C4-2B (cell line): ENCODE results near the gene OR1F1.
"Not testable (repeated sequence)": the region's sequence is repeated elsewhere in the genome, so short reads cannot be mapped to it uniquely, and the experiment has no call there.

Experiments
- H3K27ac ChIP-seq: fragments of 450-650 bp; 2 replicates; pipeline ENCODE4 v1.5.1; 2017
- ZFX ChIP-seq: fragments of 450-650 bp; IDR thresholded peaks from 2 replicates; pipeline ENCODE4 v1.6.1; 2017
- TF ChIP-seq, protein P1 (sequence below): fragments of 450-650 bp; conservative IDR thresholded peaks from 2 replicates; pipeline ENCODE4 v1.5.1; 2017; ENCODE audit warnings: mild to moderate bottlenecking

OR1F1 gene

DNA sequence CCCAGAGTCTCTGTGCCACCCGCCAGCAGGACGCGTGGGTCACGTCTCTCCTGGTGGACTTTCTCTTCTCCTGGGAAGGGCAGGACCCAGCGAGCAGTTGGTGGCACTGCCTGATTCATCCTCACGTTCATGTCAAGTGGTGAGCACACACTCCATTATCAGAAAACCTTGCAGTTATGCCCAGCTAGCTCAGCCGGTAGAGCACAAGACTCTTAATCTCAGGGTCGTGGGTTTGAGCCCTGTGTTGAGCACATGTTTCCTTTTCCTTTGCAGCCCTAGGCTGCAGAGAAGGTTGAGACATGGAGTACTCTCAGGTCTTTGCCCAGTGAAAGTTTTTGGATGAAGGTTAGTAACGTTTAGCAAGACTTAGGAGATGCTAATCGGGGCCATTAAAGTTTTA is 8.0 kb downstream of the OR1F1 start:
- no peak overlapping the region for H3K27ac ChIP-seq
- no peak for TF ChIP-seq ZFX
- TF ChIP-seq, protein P1, sequence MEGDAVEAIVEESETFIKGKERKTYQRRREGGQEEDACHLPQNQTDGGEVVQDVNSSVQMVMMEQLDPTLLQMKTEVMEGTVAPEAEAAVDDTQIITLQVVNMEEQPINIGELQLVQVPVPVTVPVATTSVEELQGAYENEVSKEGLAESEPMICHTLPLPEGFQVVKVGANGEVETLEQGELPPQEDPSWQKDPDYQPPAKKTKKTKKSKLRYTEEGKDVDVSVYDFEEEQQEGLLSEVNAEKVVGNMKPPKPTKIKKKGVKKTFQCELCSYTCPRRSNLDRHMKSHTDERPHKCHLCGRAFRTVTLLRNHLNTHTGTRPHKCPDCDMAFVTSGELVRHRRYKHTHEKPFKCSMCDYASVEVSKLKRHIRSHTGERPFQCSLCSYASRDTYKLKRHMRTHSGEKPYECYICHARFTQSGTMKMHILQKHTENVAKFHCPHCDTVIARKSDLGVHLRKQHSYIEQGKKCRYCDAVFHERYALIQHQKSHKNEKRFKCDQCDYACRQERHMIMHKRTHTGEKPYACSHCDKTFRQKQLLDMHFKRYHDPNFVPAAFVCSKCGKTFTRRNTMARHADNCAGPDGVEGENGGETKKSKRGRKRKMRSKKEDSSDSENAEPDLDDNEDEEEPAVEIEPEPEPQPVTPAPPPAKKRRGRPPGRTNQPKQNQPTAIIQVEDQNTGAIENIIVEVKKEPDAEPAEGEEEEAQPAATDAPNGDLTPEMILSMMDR: no peak

DNA sequence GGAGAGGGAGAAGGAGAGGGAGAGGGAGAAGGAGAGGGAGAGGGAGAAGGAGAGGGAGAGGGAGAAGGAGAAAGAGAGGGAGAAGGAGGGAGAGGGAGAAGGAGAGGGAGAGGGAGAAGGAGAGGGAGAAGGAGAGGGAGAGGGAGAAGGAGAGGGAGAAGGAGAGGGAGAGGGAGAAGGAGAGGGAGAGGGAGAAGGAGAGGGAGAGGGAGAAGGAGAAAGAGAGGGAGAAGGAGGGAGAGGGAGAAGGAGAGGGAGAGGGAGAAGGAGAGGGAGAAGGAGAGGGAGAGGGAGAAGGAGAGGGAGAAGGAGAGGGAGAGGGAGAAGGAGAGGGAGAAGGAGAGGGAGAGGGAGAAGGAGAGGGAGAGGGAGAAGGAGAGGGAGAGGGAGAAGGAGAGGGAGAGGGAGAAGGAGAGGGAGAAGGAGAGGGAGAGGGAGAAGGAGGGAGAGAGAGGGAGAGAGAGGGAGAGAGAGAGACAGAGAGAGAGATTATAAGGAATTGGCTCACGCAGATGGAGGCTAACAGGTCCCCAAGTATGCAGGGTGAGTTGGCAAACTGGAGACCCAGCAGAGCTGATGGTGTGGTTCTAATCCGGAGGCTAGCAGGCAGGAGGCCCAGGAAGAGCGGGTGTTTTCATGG is 9.8 kb downstream of the OR1F1 start:
- H3K27ac ChIP-seq: not testable (repeated sequence)

DNA sequence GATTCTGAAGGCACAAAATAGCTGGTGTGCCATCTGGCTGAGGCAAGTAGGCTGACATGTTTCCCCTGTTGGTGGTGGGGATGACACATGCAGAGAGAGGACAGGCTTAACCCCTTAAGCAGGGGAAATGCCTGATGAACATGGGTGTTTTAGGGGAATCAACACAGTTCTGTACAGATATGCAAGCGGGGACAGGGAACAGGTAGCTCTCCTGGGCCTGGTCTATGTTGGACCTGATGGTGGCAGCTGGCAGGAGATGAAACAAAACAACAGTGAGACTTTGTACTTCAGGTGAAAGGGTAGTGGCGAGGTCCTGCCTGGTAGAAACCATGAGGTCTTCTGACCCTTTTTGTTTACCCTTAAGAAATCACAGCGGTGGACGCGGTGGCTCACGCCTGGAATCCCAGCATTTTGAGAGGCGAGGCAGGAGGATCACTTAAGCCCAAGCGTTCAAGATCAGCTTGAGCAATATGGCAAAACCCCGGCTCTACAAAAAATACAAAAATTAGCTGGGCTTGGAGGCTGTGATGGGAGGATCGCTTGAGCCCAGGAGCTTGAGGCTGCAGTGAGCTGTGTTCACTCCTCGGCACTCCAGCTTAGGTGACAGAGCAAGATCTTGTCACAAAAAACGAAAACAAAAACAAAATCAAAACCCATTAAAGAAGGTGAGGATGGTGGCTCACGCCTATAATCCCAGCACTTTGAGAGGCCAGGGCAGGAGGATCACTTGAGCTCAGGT is 10.5 kb downstream of the OR1F1 start:
- TF ChIP-seq ZFX: no peak
- TF ChIP-seq, protein P1: no peak
- no peak overlapping the region for H3K27ac ChIP-seq

DNA sequence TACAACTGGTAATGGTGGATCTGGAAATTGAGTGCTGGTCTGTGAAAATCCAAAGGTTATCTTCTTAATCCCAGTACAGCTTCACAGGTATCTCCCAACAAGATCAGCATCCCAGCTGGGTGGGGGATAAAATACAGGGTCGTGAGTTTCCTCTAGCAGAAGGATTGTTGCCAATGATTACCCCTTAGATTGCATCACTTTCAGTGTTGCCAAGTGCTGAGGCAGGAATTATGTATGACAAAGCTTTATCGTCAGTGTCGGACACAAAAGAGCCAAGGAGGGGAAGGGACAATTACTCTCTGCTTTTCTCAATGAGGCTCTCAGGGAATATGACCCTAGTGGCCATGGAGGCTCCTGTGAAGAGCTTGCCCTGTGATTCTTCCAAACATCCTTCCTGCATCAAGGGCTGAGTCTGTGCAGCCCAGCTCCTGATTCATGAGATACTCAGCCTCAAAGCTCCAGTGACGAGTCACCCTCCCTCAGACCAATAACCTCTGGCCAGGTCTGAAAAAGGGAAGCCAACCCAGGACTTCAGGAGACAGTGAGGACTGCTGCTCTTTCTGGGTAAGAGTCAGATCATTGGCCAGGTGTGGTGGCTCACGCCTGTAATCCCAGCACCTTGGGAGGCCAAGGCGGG is 15.0 kb downstream of the OR1F1 start:
- TF ChIP-seq ZFX: no peak
- TF ChIP-seq, protein P1: no peak
- no peak overlapping the region for H3K27ac ChIP-seq

DNA sequence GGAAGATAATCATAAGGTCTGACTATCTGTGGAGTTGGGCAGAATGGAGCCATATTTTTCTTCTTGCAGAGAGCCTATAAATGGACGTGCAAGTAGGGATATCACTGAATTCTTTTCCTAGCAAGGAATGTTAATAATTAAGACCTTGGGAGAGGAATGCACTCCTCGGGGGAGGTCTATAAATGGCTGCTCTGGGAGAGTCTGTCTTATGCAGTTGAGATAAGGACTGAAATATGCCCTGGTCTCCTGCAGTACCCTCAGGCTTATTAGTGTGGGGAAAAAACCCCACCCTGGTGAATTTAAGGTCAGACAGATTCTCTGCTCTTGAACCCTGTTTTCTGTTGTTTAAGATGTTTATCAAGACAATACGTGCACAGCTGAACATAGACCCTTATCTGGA is 17.9 kb downstream of the OR1F1 start:
- H3K27ac ChIP-seq: not testable (repeated sequence)

DNA sequence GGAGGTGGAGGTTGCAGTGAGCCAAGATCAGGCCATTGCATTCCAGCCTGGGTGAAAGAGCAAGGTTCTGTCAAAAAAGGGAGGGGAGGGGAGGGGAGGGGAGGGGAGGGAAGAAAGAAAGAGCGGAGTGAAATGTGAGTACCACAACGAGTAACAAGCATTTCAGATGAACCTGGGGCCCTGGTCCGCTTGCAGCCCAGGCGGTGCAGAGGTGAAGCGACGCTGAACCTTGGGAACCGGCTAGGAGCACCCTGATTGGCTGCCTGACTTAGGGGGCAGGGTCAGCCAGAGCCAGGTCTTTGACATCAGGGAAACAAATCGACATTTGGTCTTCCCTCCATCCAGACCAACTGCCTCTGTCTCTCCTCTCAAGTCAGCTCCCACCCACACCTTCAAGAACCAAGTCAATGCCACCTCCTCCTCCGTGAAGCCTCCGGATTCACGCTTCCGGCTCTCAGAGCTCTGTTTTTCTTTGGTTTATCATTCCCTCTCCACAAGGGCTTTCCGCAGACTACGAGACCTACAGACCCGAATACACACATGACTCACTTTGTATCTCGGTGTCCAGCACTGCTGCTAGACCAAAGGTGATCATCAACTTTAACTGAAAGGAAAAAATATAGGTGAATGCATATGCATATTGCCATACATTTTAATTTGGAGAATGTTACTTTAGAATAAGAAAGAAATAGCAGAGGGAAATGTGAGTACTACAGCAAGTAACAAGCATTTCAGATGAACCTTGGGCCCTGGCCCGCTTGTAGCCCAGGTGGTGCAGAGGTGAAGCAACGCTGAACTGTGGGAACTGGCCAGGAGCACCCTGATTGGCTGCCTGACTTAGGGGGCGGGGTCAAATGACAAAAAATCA is 19.3 kb downstream of the OR1F1 start:
- no peak overlapping the region for H3K27ac ChIP-seq
- TF ChIP-seq, protein P1: no peak
- no peak for TF ChIP-seq ZFX

DNA sequence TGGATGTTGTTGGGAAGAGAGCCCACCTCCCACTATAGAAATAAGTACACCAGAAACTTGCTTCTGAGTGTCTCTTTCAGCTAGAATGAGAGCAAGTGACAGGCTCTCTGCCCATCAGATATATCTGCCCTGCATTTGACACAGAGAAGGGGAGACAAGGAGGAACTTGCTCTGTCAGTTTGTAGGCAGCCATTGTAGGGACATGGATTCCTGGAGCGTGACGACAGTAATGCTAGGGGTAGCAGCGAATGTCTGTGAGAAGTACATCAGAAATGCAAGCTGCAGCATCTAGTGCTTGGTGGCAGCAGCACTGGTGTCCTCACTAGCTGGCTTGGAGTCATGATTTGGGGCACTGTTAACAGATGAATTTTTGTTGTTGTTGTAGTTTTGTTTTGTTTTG is 24.0 kb downstream of the OR1F1 start:
- H3K27ac ChIP-seq: no peak overlapping the region
- TF ChIP-seq ZFX: no peak
- TF ChIP-seq, protein P1: no peak

DNA sequence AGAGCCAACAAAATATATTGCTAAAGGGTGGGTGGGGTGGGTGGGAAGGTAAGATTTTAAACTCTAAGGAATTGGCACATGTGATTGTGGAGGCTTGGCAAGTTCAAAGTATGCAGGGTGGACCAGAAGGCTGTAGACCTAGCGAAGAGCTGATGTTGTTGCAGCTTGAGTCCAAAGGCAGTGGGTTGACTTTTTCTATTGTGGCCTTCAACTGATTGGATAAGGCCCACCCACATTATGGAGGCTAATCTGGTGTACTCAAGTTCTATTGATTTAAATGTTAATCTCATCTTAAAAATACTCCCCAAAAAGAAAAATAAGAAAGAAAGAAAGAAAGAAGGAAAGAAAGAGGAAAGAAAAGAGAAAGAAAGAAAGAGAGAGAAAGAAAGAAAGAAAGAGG is 24.6 kb downstream of the OR1F1 start:
- TF ChIP-seq, protein P1: no peak
- no peak for TF ChIP-seq ZFX
- H3K27ac ChIP-seq: no peak overlapping the region
